GM12878 (cell line): ENCODE data around the gene FAM241A. TPM values are rescaled to one million over a fixed set of nuclear protein-coding genes. Genes with fewer than 3 reads are reported as not detected.

Source experiments
- ATAC-seq: fragments of 200-7000 bp; cut with Tn5 transposase; 3 replicates; pipeline ENCODE4 v1.9.1; 2020; ENCODE audit warnings: mild to moderate bottlenecking, moderate library complexity
- BruUV-seq: library from RNA; stranded (reverse); fragments of 400-500 nt; replicated peaks from 2 replicates; lab custom pipeline; 2021; lab: Mats Ljungman, UMichigan
- CTCF ChIA-PET: fragments of 300-600 bp; sonication (Branson Sonifier 250); formaldehyde crosslinking; extraction: SDS; loops from one replicate; lab custom pipeline; 2021; ENCODE audit warnings: inconsistent platforms; lab: Yijun Ruan, JAX
- POLR2A ChIA-PET: fragments of 350-600 bp; formaldehyde crosslinking; extraction: SDS; loops from one replicate; lab custom pipeline; 2021; ENCODE audit warnings: inconsistent platforms; lab: Charles Lee
- RAD21 ChIA-PET: fragments of 300-600 bp; sonication (Branson Sonifier 250); formaldehyde crosslinking; loops from one replicate; lab custom pipeline; 2023; ENCODE audit warnings: antibody characterized with exemption; ENCODE audit not compliant: unreplicated experiment; lab: Charles Lee
- SMC1A ChIA-PET: fragments of 300-600 bp; sonication (Branson Sonifier 250); formaldehyde crosslinking; loops from one replicate; lab custom pipeline; 2023; ENCODE audit not compliant: unreplicated experiment, uncharacterized antibody; lab: Charles Lee
- DNase-seq: peaks from one replicate; pipeline ENCODE4 v3.0.0-alpha.2; 2011; ENCODE audit warnings: low read depth, low spot score
- FAIRE-seq: peaks from 3 replicates; lab custom pipeline; 2011; peaks lifted over from hg19 to GRCh38; lab: Jason Lieb, UNC
- H2AFZ ChIP-seq: 2 replicates; pipeline ENCODE4 v1.6.0; 2011; ENCODE audit warnings: low read depth, low read length, control low read depth; ENCODE audit not compliant: control insufficient read depth
- H3K27ac ChIP-seq: 2 replicates; pipeline ENCODE4 v1.5.1; 2011; ENCODE audit warnings: control low read depth; ENCODE audit not compliant: control insufficient read depth, insufficient read depth
- H3K27me3 ChIP-seq, 2 experiments: replicated peaks in 1 of 2; 2 replicates each; pipeline versions ENCODE4 v1.6.0 to v1.6.1; 2011; ENCODE audit warnings: low read length in 1 of 2; ENCODE audit not compliant: control insufficient read depth in 2 of 2, insufficient read depth in 2 of 2
- H3K36me3 ChIP-seq, 2 experiments: 2 replicates each; pipeline ENCODE4 v1.5.1; 2011; ENCODE audit warnings: low read length in 1 of 2; ENCODE audit not compliant: control insufficient read depth in 2 of 2, insufficient read depth in 2 of 2
- H3K4me1 ChIP-seq: 2 replicates; pipeline ENCODE4 v1.6.1; 2011; ENCODE audit warnings: mild to moderate bottlenecking, low read length, moderate library complexity, mixed read lengths; ENCODE audit not compliant: control insufficient read depth, insufficient read depth
- H3K4me2 ChIP-seq: 2 replicates; pipeline ENCODE4 v1.6.0; 2011; ENCODE audit warnings: control low read depth; ENCODE audit not compliant: control insufficient read depth, insufficient read depth
- H3K4me3 ChIP-seq: fragments of 200-600 bp; sonication (generic); 2 replicates; pipeline ENCODE4 v1.5.1; 2016
- H3K79me2 ChIP-seq: 2 replicates; pipeline ENCODE4 v1.6.0; 2011; ENCODE audit warnings: low read length; ENCODE audit not compliant: control insufficient read depth, insufficient read depth
- H3K9ac ChIP-seq: 2 replicates; pipeline ENCODE4 v1.8.0; 2011; ENCODE audit warnings: low read length, control low read depth, mixed read lengths; ENCODE audit not compliant: control insufficient read depth, insufficient read depth
- H3K9me3 ChIP-seq: replicated peaks from 3 replicates; pipeline ENCODE4 v1.5.1; 2011; ENCODE audit warnings: mild to moderate bottlenecking, low read length; ENCODE audit not compliant: control insufficient read depth, insufficient read depth
- H4K20me1 ChIP-seq: 2 replicates; pipeline ENCODE4 v1.6.0; 2011; ENCODE audit not compliant: control insufficient read depth, insufficient read depth
- BCLAF1 ChIP-seq: fragments of 450-650 bp; IDR thresholded peaks from 2 replicates; pipeline ENCODE4 v1.6.1; 2017; ENCODE audit warnings: antibody characterized with exemption, mild to moderate bottlenecking, moderate library complexity
- CHD2 ChIP-seq: IDR thresholded peaks from 2 replicates; pipeline ENCODE4 v1.6.1; 2011; ENCODE audit warnings: low read depth, low read length, improper control_type of control experiment, borderline replicate concordance
- CUX1 ChIP-seq: IDR thresholded peaks from 2 replicates; pipeline ENCODE4 v1.6.1; 2012; ENCODE audit warnings: improper control_type of control experiment, low read depth, low read length; ENCODE audit not compliant: insufficient replicate concordance
- NR2C1 ChIP-seq: fragments of 450-650 bp; IDR thresholded peaks from 2 replicates; pipeline ENCODE4 v1.6.1; 2017; ENCODE audit warnings: antibody characterized with exemption, mild to moderate bottlenecking, moderate library complexity
- POLR2A ChIP-seq: IDR thresholded peaks from 2 replicates; pipeline ENCODE4 v1.6.1; 2011; ENCODE audit warnings: low read depth, mild to moderate bottlenecking, low read length
- RELB ChIP-seq: fragments of 450-650 bp; IDR thresholded peaks from 2 replicates; pipeline ENCODE4 v1.6.1; 2017; ENCODE audit warnings: low read depth, mild to moderate bottlenecking, moderate library complexity
- USF1 ChIP-seq: IDR thresholded peaks from 2 replicates; pipeline ENCODE4 v1.6.1; 2011; ENCODE audit warnings: borderline replicate concordance, low read depth, mild to moderate bottlenecking, moderate library complexity, mixed read lengths, low read length; ENCODE audit not compliant: insufficient read depth; ENCODE audit errors: extremely low read length
- ZBTB33 ChIP-seq: fragments of 450-650 bp; IDR thresholded peaks from 2 replicates; pipeline ENCODE4 v1.6.1; 2017; ENCODE audit warnings: mild to moderate bottlenecking
- WGBS: methylation state at CpG from one replicate; pipeline ENCODE4 v1.1.6; 2016; ENCODE audit warnings: low lambda C conversion rate; ENCODE audit not compliant: insufficient replicate concordance, insufficient coverage; ENCODE audit errors: missing lambda C conversion rate; 5-methylcytosine and 5-hydroxymethylcytosine counted together
- in situ Hi-C: fragments of 300-500 bp; cut with MboI; formaldehyde crosslinking; loops from 9 replicates; pipeline ENCODE4 v1.14.3; 2018; ENCODE audit warnings: mixed read lengths
- intact Hi-C: fragments of 100-400 bp; cut with micrococcal nuclease; formaldehyde crosslinking; loops from one replicate; pipeline ENCODE4 v1.14.2; 2022; ENCODE audit not compliant: unreplicated experiment
- polyA plus RNA-seq, 11 experiments: library from polyadenylated mRNA; depleted of rRNA in 4 of 11; unstranded in 6 of 11; stranded (reverse) in 5 of 11; fragments of >200 nt; fragmentation: Nextera tagmentation in 4 of 11; fragmentation: Illumina TruSeq in 1 of 11; extraction: Ambion mirVana in 4 of 11; extraction: Trizol in 1 of 11; gene quantifications; 1 replicate in 1 of 11; 2 replicates in 10 of 11; pipeline versions ENCODE4 v1.2.1 to v1.2.3, GENCODE V29; 2011 to 2016; ENCODE audit warnings: inconsistent platforms in 2 of 11, missing spikeins in 2 of 11, low read depth in 1 of 11
- total RNA-seq, 4 experiments: library from RNA; depleted of rRNA in 3 of 4; stranded (reverse); fragments of >200 nt in 3 of 4; fragmentation: Illumina TruSeq in 1 of 4; extraction: Trizol in 1 of 4; gene quantifications; 2 replicates each; pipeline versions ENCODE4 v1.2.1 to v1.2.3, GENCODE V29; 2013 to 2021

Gene FAM241A
- total and polyA plus RNA-seq, 10 of the 15 experiments (the other 5 are each of a cell fraction or from before 2014, with no cell fraction given), result 0.20 to 7.5 (median 2.4) TPM

GRCh38 chr4:112109360-112110058 is 35.7 kb upstream of the FAM241A start:
- no peak overlapping the region for H3K4me3 ChIP-seq
- in situ Hi-C loops (loop anchor here (5.0 to 10.0 kb wide), 2 partner anchors 123 to 215 kb away; partner anchors contain the start of gene AP1AR), intact Hi-C loops (no loop called here)
- peak overlapping the region; percentile 90 for H2AFZ ChIP-seq
- H3K9ac ChIP-seq, result no peak overlapping the region
- DNase-seq (peak; percentile 13), ATAC-seq (peak; percentile 71), FAIRE-seq (peak; percentile 62)
- ChIA-PET SMC1A (interaction anchor here (0.5 to 1.6 kb wide), 4 partner anchors 10 to 215 kb away, joined by 3 to 5 read pairs (median 4); no protein-coding TSS in a partner anchor), POLR2A (interaction anchor here (0.6 kb wide), 1 partner anchor 506 kb away, joined by 3 read pairs; no protein-coding TSS in a partner anchor), RAD21 (interaction anchor here (0.8 to 1.0 kb wide), 3 partner anchors 11 to 656 kb away, joined by 3 to 5 read pairs (median 4); no protein-coding TSS in a partner anchor), CTCF (interaction anchor here (0.8 to 2.2 kb wide), 5 partner anchors 10 to 415 kb away, joined by 4 to 10 read pairs (median 6); no protein-coding TSS in a partner anchor)
- H3K9me3 ChIP-seq, result no peaks in the 10 kb centered on the region
- H3K27me3 ChIP-seq, result no peaks in the 10 kb centered on the region
- no peaks in the 10 kb centered on the region for H3K4me1 ChIP-seq
- peak overlapping the region; percentile 15; the same call in 1 of the 2 replicates for H3K4me2 ChIP-seq
- H3K36me3 ChIP-seq, result no peaks in the 10 kb centered on the region
- BruUV-seq, result no TSS peak
- H3K79me2 ChIP-seq, result no peaks in the 10 kb centered on the region
- no peaks in the 10 kb centered on the region for H4K20me1 ChIP-seq
- WGBS, result 67% methylated on average over 3 of the region's 3 CpGs
- H3K27ac ChIP-seq, result no peak overlapping the region
- no peak for TF ChIP-seq CHD2
- no peak for TF ChIP-seq ZBTB33
- no peak for TF ChIP-seq BCLAF1
- TF ChIP-seq CUX1, result no peak
- no peak for TF ChIP-seq RELB
- TF ChIP-seq NR2C1, result no peak
- no peak for TF ChIP-seq USF1
- TF ChIP-seq POLR2A, result no peak
